IgD-negative memory B cell (primary cell): ENCODE measurements around the gene SCPEP1. TPM values are rescaled to one million over a fixed set of nuclear protein-coding genes. Genes with fewer than 3 reads are reported as not detected.

ENCODE experiments used
- H3K27ac Mint-ChIP-seq, 3 donors: one replicate each; pipeline ENCODE4 v1.8.0; 2020 to 2022; ENCODE audit warnings: mild to moderate bottlenecking in 3 of 3, mixed read lengths in 3 of 3, moderate library complexity in 1 of 3
- H3K27me3 Mint-ChIP-seq: one replicate; pipeline ENCODE4 v1.8.0; 2021; ENCODE audit warnings: mixed read lengths
- H3K36me3 Mint-ChIP-seq: one replicate; pipeline ENCODE4 v1.8.0; 2020; ENCODE audit warnings: mild to moderate bottlenecking, mixed read lengths
- H3K4me1 Mint-ChIP-seq, 3 donors: one replicate each; pipeline ENCODE4 v1.8.0; 2020 to 2022; ENCODE audit warnings: mixed read lengths in 3 of 3, mild to moderate bottlenecking in 1 of 3
- H3K4me3 Mint-ChIP-seq, 4 donors: one replicate each; pipeline ENCODE4 v1.8.0; 2020 to 2022; ENCODE audit warnings: mild to moderate bottlenecking in 4 of 4, mixed read lengths in 4 of 4, moderate library complexity in 3 of 4
- H3K9me3 Mint-ChIP-seq, 3 donors: one replicate each; pipeline ENCODE4 v1.8.0; 2020 to 2021; ENCODE audit warnings: mixed read lengths in 3 of 3, mild to moderate bottlenecking in 1 of 3
- polyA plus RNA-seq: library from polyadenylated mRNA; unstranded; fragments of 300-500 nt; fragmentation: Illumina TruSeq; gene quantifications from one replicate; pipeline ENCODE4 v1.2.3, GENCODE V29; 2021

Gene SCPEP1
- polyA plus RNA-seq, 1 donor from 2014 or later = 131 TPM

- Mint-ChIP-seq H3K36me3 (peaks cover 12% of the 10 kb centered on the region), H3K27ac (peak overlapping the region; percentile 89 to 99 (median 93)), H3K4me1 (peaks cover 41 to 44% (median 42%) of the 10 kb centered on the region in 3 donors), H3K4me3 (peak overlapping the region; percentile 77 to 91 (median 82)), H3K9me3 (peaks cover 0 to 1% (median 0%) of the 10 kb centered on the region in 3 donors), H3K27me3 (peaks cover 3% of the 10 kb centered on the region)
These were observed 27.1 kb downstream of the SCPEP1 start for GRCh38 chr17:57004944-57005579.

GRCh38 chr17:57006040-57006439 lies 28.1 kb downstream of the SCPEP1 start:
- Mint-ChIP-seq H3K36me3 (peaks cover 6% of the 10 kb centered on the region), H3K4me3 (peak overlapping the region in 2 of 4 donors; percentile 83 to 91), H3K27ac (peak overlapping the region; percentile 43 to 99 (median 93)), H3K27me3 (peaks cover 3% of the 10 kb centered on the region), H3K9me3 (peaks cover 0 to 1% (median 0%) of the 10 kb centered on the region in 3 donors), H3K4me1 (peaks cover 37 to 46% (median 45%) of the 10 kb centered on the region in 3 donors)

- Mint-ChIP-seq H3K27me3 (no peaks in the 10 kb centered on the region), H3K4me1 (peaks cover 23 to 34% (median 33%) of the 10 kb centered on the region in 3 donors), H3K27ac (no peak overlapping the region), H3K36me3 (peaks cover 5% of the 10 kb centered on the region), H3K4me3 (peak overlapping the region in 1 of 4 donors; percentile 14), H3K9me3 (peaks cover 0 to 1% (median 0%) of the 10 kb centered on the region in 3 donors)
These were observed 31.0 kb downstream of the SCPEP1 start for GRCh38 chr17:57008958-57009357.

GRCh38 chr17:57009737-57010445 lies 32.0 kb downstream of the SCPEP1 start:
- Mint-ChIP-seq H3K4me1 (peaks cover 16 to 27% (median 26%) of the 10 kb centered on the region in 3 donors), H3K36me3 (peaks cover 3% of the 10 kb centered on the region), H3K4me3 (peak overlapping the region in 3 of 4 donors; percentile 76 to 93 (median 84)), H3K9me3 (peaks cover 0 to 1% (median 0%) of the 10 kb centered on the region in 3 donors), H3K27me3 (no peaks in the 10 kb centered on the region), H3K27ac (peak overlapping the region in 1 of 3 donors; percentile 73)

- Mint-ChIP-seq H3K4me1 (peaks cover 10 to 21% (median 20%) of the 10 kb centered on the region in 3 donors), H3K36me3 (peaks cover 1% of the 10 kb centered on the region), H3K27me3 (no peaks in the 10 kb centered on the region), H3K9me3 (no peaks in the 10 kb centered on the region), H3K27ac (peak overlapping the region in 1 of 3 donors; percentile 73), H3K4me3 (peak overlapping the region in 3 of 4 donors; percentile 76 to 93 (median 84))
These were observed 32.6 kb downstream of the SCPEP1 start for GRCh38 chr17:57010487-57010886.

GRCh38 chr17:57011491-57012015 lies 33.6 kb downstream of the SCPEP1 start:
- H3K36me3 Mint-ChIP-seq = no peaks in the 10 kb centered on the region
- H3K9me3 Mint-ChIP-seq = no peaks in the 10 kb centered on the region
- H3K4me3 Mint-ChIP-seq = no peak overlapping the region
- no peaks in the 10 kb centered on the region for H3K27me3 Mint-ChIP-seq
- peaks cover 6 to 15% (median 13%) of the 10 kb centered on the region in 3 donors for H3K4me1 Mint-ChIP-seq
- no peak overlapping the region for H3K27ac Mint-ChIP-seq

- Mint-ChIP-seq H3K36me3 (no peaks in the 10 kb centered on the region), H3K27me3 (peaks cover 4% of the 10 kb centered on the region), H3K9me3 (no peaks in the 10 kb centered on the region), H3K4me1 (peaks cover 0 to 2% (median 0%) of the 10 kb centered on the region in 3 donors), H3K27ac (no peak overlapping the region), H3K4me3 (no peak overlapping the region)
These were observed 38.3 kb downstream of the SCPEP1 start for GRCh38 chr17:57016071-57016763.

GRCh38 chr17:57016764-57017116 lies 38.8 kb downstream of the SCPEP1 start:
- Mint-ChIP-seq H3K4me1 (peaks cover 0 to 2% (median 0%) of the 10 kb centered on the region in 3 donors), H3K4me3 (no peak overlapping the region), H3K9me3 (no peaks in the 10 kb centered on the region), H3K36me3 (no peaks in the 10 kb centered on the region), H3K27ac (no peak overlapping the region), H3K27me3 (peaks cover 4% of the 10 kb centered on the region)

- Mint-ChIP-seq H3K36me3 (no peaks in the 10 kb centered on the region), H3K9me3 (no peaks in the 10 kb centered on the region), H3K4me1 (peaks cover 0 to 2% (median 0%) of the 10 kb centered on the region in 3 donors), H3K27ac (no peak overlapping the region), H3K4me3 (no peak overlapping the region), H3K27me3 (peaks cover 4% of the 10 kb centered on the region)
These were observed 39.7 kb downstream of the SCPEP1 start for GRCh38 chr17:57017625-57018024.

GRCh38 chr17:57020208-57020607 lies 42.3 kb downstream of the SCPEP1 start:
- no peak overlapping the region for H3K27ac Mint-ChIP-seq
- H3K4me3 Mint-ChIP-seq = no peak overlapping the region
- peaks cover 0 to 2% (median 0%) of the 10 kb centered on the region in 3 donors for H3K4me1 Mint-ChIP-seq
- H3K9me3 Mint-ChIP-seq = peaks cover 4 to 7% (median 4%) of the 10 kb centered on the region in 3 donors
- H3K27me3 Mint-ChIP-seq = peaks cover 7% of the 10 kb centered on the region
- H3K36me3 Mint-ChIP-seq = no peaks in the 10 kb centered on the region

GRCh38 chr17:57021226-57021940 lies 43.5 kb downstream of the SCPEP1 start:
- H3K27ac Mint-ChIP-seq = no peak overlapping the region
- peaks cover 4 to 7% (median 6%) of the 10 kb centered on the region in 3 donors for H3K9me3 Mint-ChIP-seq
- H3K36me3 Mint-ChIP-seq = no peaks in the 10 kb centered on the region

GRCh38 chr17:57025876-57026275 lies 47.9 kb downstream of the SCPEP1 start:
- peaks cover 7 to 19% (median 17%) of the 10 kb centered on the region in 3 donors for H3K9me3 Mint-ChIP-seq
- H3K27me3 Mint-ChIP-seq = peaks cover 6% of the 10 kb centered on the region
- no peak overlapping the region for H3K27ac Mint-ChIP-seq
- H3K36me3 Mint-ChIP-seq = no peaks in the 10 kb centered on the region
- no peaks in the 10 kb centered on the region for H3K4me1 Mint-ChIP-seq
- H3K4me3 Mint-ChIP-seq = peak overlapping the region in 1 of 4 donors; percentile 70

More at GRCh38 chr17:57021226-57021940, 43.5 kb downstream of the SCPEP1 start:
- Mint-ChIP-seq H3K4me3 (no peak overlapping the region), H3K27me3 (peaks cover 7% of the 10 kb centered on the region), H3K4me1 (peaks cover 0 to 2% (median 0%) of the 10 kb centered on the region in 3 donors)

GRCh38 chr17:57027852-57028251 lies 49.9 kb downstream of the SCPEP1 start:
- no peak overlapping the region for H3K27ac Mint-ChIP-seq
- H3K4me1 Mint-ChIP-seq = no peaks in the 10 kb centered on the region
- no peaks in the 10 kb centered on the region for H3K36me3 Mint-ChIP-seq
- H3K9me3 Mint-ChIP-seq = peaks cover 7 to 19% (median 17%) of the 10 kb centered on the region in 3 donors
- peaks cover 6% of the 10 kb centered on the region for H3K27me3 Mint-ChIP-seq
- no peak overlapping the region for H3K4me3 Mint-ChIP-seq

- Mint-ChIP-seq H3K27ac (no peak overlapping the region), H3K27me3 (peaks cover 10% of the 10 kb centered on the region), H3K9me3 (peaks cover 3 to 11% (median 9%) of the 10 kb centered on the region in 3 donors), H3K4me3 (no peak overlapping the region), H3K4me1 (no peaks in the 10 kb centered on the region), H3K36me3 (no peaks in the 10 kb centered on the region)
These were observed 54.4 kb downstream of the SCPEP1 start for GRCh38 chr17:57032343-57032742.
